BLaER1 (cell line): Measurements from ENCODE around the gene NRARP.

Source experiments
- H3K27ac ChIP-seq: shearing (Covaris generic); formaldehyde crosslinking; 2 replicates; pipeline ENCODE4 v1.8.1; 2022
- H3K27me3 ChIP-seq: shearing (Covaris generic); formaldehyde crosslinking; 2 replicates; pipeline ENCODE4 v1.8.1; 2022
- H3K36me3 ChIP-seq: shearing (Covaris generic); formaldehyde crosslinking; 2 replicates; pipeline ENCODE4 v1.8.1; 2022
- H3K4me1 ChIP-seq: shearing (Covaris generic); formaldehyde crosslinking; 2 replicates; pipeline ENCODE4 v1.8.1; 2022
- H3K4me2 ChIP-seq: shearing (Covaris generic); formaldehyde crosslinking; 2 replicates; pipeline ENCODE4 v1.8.1; 2022
- H3K4me3 ChIP-seq: shearing (Covaris generic); formaldehyde crosslinking; 2 replicates; pipeline ENCODE4 v1.8.1; 2022
- H3K9ac ChIP-seq: shearing (Covaris generic); formaldehyde crosslinking; 2 replicates; pipeline ENCODE4 v1.8.1; 2022
- H3K9me3 ChIP-seq: shearing (Covaris generic); formaldehyde crosslinking; 2 replicates; pipeline ENCODE4 v1.8.1; 2022
- H4K20me1 ChIP-seq: shearing (Covaris generic); formaldehyde crosslinking; 2 replicates; pipeline ENCODE4 v1.8.1; 2022
- Cebpa-rat ChIP-seq: shearing (Covaris generic); IDR thresholded peaks from 2 replicates; pipeline ENCODE4 v1.8.1; 2022

NRARP gene

DNA sequence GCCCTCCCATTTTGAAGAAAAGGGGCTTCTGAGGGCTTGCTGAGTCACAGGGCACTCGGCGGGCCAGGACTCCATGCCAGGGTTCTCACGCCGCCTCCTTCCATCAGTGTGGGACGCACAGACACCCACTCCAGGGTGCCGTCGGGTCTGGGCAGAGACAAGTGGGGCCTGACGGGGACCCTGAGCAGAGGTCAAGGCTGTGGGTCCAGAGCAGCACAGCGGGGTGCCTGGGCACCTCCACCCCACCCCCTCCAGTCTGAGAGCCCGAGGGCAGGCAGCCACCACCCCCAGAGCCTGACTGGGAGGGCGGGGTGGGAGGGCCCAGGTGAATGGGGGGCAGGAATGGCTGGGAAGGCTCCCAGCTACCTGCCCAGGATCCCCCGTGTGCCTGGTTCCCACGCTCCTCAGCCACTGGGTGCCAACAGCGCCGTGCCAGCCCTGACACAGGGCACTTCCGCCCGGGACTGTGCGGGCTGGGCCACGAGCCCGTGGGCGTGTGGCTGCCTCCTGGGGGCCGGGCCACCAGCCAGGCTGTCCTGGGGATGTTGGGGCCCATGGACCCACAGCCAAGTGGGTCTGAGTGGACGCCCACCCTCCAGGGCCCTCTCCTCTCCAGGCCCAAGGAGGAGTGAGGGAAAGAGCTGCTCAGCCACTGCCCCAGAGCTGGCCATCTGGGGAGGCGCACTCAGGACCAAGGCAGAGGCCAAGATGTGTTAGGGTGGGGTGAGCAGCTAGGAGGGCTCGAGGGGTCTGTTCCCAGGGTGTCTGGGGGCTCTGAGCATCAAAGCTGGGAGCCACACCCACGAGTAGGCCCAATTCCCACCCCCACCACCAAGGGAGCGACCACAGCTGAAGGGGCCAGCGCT is 10.1 kb upstream of the NRARP start:
- Histone ChIP-seq H3K4me3 (no peak overlapping the region), H3K4me1 (peaks cover 73% of the 10 kb centered on the region), H3K27me3 (no peaks in the 10 kb centered on the region), H3K4me2 (no peak overlapping the region), H3K36me3 (no peaks in the 10 kb centered on the region), H3K9ac (no peak overlapping the region), H3K9me3 (no peaks in the 10 kb centered on the region), H3K27ac (no peak overlapping the region), H4K20me1 (no peaks in the 10 kb centered on the region)
- no peak for TF ChIP-seq Cebpa-rat

DNA sequence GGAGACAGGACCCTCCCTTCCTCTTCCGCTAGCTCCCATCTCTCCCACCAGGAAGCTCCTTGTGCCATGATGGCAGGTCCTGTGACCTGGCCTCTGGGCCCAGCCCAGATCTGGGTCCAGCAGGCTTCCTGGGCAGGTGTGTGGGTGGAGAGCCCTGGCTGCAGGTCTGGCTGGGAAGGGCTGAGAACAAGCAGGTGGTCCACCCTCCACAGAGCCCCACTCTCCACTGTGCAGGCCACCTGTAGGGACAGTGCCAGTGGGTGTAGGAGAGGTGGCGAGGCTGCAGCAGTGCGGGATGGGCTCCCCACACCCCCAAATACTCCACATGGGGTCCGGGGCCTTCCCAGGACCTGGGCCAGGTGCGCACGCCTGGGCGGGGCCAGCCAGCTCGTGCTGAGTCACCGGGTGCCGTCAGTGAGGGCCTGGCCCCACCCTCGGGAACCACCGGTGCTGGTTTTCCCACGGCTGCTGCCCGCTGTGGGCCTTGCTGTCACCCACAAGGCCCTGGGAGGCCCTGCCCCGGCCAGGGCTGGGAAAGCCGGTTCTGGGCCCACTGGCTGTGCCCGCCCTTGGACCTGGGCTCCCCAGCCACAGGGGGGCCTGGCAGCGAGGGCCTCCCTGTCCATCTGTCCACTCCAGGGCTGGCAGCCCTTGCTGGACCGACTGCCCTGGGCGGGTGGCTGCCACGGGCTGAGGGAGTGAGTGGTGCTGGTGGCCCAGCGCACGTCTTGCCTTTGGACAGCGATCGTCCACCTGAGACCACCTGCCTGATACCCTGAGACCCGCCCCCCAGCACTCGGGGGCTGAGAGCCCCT is 9.3 kb upstream of the NRARP start:
- Histone ChIP-seq H4K20me1 (no peaks in the 10 kb centered on the region), H3K27me3 (no peaks in the 10 kb centered on the region), H3K9ac (no peak overlapping the region), H3K36me3 (no peaks in the 10 kb centered on the region), H3K4me2 (peak overlapping the region; percentile 40), H3K4me3 (no peak overlapping the region), H3K9me3 (no peaks in the 10 kb centered on the region), H3K27ac (peak overlapping the region; percentile 53), H3K4me1 (peaks cover 73% of the 10 kb centered on the region)
- TF ChIP-seq Cebpa-rat = no peak

DNA sequence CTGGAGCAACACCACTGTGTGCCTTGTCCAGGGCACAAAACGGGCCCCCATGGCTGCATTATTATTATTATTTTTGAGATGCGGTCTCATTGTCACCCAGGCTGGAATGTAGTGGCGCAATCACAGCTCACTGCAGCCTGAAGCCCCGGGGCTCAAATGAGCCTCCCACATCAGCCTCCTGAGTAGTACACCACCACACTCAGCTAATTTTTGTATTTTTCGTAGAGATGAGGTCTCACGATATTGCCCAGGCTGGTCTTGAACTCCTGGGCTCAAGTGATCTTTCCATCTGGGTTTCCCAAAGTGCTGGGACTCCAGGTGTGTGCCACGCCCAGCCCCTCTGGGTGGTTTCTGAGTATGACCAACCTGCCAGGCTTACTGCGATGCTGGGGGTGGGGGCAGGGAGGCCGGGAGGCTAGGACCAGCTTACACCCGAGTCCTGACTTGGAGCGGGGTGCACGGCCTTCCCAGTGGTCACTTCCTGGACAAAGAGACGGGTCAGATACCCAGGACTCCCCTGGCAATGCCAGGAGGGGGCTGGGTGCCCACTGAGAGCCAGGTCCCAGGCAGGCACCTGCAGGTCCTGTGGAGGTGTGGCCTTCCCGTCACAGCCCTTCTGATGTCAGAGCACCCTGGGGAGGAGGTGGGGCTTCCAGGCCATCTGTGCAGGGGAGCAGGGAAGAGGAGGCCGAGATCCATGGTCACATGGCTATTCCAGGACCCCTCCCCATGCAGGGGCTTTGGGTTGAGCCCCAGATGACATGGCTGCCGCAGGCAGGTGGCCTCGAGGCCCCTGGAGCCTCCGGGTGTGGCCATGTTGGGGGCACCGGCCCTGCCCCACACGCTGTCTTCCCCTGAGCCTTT is 8.3 kb upstream of the NRARP start:
- H3K36me3 ChIP-seq = no peaks in the 10 kb centered on the region
- no peaks in the 10 kb centered on the region for H4K20me1 ChIP-seq
- peak overlapping the region; percentile 53 for H3K27ac ChIP-seq
- peaks cover 75% of the 10 kb centered on the region for H3K4me1 ChIP-seq
- no peaks in the 10 kb centered on the region for H3K9me3 ChIP-seq
- peak overlapping the region; percentile 40 for H3K4me2 ChIP-seq
- no peaks in the 10 kb centered on the region for H3K27me3 ChIP-seq
- H3K4me3 ChIP-seq = no peak overlapping the region
- H3K9ac ChIP-seq = no peak overlapping the region
- no peak; the same call in 1 of the 2 replicates for TF ChIP-seq Cebpa-rat

DNA sequence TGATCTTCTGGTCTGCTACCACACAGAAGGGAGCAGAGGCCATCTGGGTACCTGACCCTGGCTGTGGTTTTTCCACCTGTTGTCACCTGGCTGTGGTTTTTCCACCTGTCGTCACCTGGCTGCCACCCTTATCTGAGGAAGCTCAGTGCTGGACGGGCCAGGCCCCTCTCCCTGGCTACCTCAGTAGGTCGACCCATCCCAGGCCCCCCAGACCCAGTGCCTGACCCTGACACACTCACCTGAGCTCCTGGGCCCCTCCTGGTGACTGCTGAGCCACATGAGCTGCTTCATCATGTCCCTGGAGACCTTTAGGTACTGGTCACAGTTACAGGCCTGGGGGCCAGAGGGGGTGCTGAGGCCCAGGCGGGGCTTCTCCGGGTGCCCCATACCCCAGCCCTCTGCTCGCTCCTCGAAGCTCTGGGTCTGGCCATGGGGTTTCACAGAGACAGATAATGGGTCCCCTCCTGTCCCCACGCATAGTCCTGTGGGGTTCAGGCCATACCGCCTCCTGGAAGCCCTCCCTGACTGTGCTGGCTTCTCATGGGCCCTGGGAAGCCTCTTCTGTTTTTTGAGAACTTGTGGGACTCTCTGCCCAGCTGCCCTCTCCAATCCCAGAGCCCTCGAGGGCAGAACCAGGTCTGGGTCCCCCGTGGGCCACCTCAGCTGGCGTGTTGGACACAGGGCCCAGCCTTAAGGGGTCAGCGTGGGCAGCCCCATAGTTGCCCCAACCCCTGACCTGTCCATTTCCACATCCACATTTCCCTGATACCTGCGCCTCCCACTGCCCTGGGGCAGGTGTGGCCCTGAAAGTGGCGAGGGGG is 7.5 kb upstream of the NRARP start:
- Histone ChIP-seq H3K27ac (no peak overlapping the region), H4K20me1 (no peaks in the 10 kb centered on the region), H3K4me2 (no peak overlapping the region), H3K9ac (no peak overlapping the region), H3K4me1 (peaks cover 75% of the 10 kb centered on the region), H3K4me3 (no peak overlapping the region), H3K27me3 (no peaks in the 10 kb centered on the region), H3K9me3 (no peaks in the 10 kb centered on the region), H3K36me3 (no peaks in the 10 kb centered on the region)
- TF ChIP-seq Cebpa-rat = no peak

- no peaks in the 10 kb centered on the region for H3K36me3 ChIP-seq
- H3K27me3 ChIP-seq = no peaks in the 10 kb centered on the region
- H3K4me3 ChIP-seq = no peak overlapping the region
- no peak overlapping the region for H3K27ac ChIP-seq
- H3K4me2 ChIP-seq = peak overlapping the region; percentile 9; the same call in 1 of the 2 replicates
- H3K9me3 ChIP-seq = no peaks in the 10 kb centered on the region
- no peak for TF ChIP-seq Cebpa-rat
- H4K20me1 ChIP-seq = no peaks in the 10 kb centered on the region
- H3K9ac ChIP-seq = no peak overlapping the region
- peaks cover 76% of the 10 kb centered on the region for H3K4me1 ChIP-seq
Observed at GRCh38 chr9:137308057-137308619, 6.1 kb upstream of the NRARP start.

DNA sequence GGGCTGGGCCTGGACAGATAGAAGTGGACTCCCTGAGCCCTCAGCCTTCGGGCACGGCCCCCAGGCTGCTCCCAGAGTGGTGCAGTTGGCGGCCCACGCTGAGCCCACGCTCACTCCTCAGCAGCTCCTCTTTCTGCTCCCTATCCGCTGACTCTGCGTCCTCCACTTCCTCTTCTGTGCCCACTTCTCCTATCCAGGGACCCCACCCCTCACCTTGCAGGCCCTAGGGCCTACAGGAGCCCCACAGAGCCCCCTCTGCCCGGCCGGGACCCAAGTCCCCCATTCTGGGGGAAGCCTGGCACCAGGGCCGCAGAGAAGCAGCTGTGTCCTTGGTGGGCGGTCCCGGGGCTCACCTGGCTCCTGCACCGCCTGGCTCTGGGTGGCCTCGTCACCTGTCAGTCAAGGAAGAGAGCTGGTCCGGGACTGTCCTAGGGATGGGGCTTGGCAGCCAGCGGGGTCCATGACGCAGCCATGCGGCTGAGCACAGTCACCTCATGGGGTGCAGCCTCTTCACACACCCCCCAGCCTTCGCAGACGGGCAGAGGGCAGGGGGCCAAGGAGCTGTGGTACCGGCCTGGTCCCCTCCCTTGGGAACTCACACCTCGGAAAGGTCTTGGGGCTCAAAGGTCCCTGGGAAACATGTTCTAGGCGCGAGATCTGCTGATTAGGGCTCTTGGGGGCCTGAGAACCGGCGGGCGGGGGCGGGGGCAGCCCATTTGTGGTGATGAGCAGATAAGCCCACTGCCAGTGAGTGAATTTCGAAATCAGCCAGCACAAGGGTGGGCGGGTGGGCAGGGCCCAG is 5.4 kb upstream of the NRARP start:
- TF ChIP-seq Cebpa-rat = no peak
- H3K27me3 ChIP-seq = no peaks in the 10 kb centered on the region

DNA sequence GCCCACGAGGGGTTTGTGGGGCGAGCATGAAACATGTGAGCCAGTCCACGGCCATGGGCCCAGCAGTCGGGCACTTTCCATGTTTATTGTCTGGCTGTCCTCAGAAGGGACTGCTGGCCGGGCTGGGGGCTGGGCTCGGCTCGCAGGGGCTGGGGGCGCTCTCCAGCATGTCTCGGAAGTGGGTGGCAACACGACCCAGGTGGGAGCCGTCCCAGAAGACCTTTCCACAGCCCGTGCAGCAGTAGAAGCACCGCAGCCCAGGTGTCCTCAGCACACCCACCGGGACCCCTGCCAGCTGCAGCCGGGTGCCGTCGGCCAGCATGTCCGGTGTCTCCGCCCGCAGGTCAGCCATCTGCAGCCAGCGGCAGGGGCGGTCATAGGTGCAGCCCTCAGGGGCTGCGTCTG is 4.8 kb upstream of the NRARP start:
- Histone ChIP-seq H3K27ac (peak overlapping the region; percentile 82), H3K9me3 (no peaks in the 10 kb centered on the region), H3K36me3 (no peaks in the 10 kb centered on the region), H3K4me3 (peak overlapping the region; percentile 34; the same call in 1 of the 2 replicates), H4K20me1 (no peaks in the 10 kb centered on the region), H3K27me3 (no peaks in the 10 kb centered on the region), H3K4me2 (peak overlapping the region; percentile 99), H3K4me1 (peaks cover 81% of the 10 kb centered on the region), H3K9ac (peak overlapping the region; percentile 69)
- TF ChIP-seq Cebpa-rat = no peak

More for the DNA sequence above, 5.4 kb upstream of the NRARP start:
- peak overlapping the region; percentile 69; the same call in 1 of the 2 replicates for H3K9ac ChIP-seq
- H3K36me3 ChIP-seq = no peaks in the 10 kb centered on the region
- no peaks in the 10 kb centered on the region for H4K20me1 ChIP-seq
- H3K27ac ChIP-seq = peak overlapping the region; percentile 82
- 0 out of 2 replicates have a peak overlapping the region, but pooled peaks have one; percentile 34 for H3K4me3 ChIP-seq
- peak overlapping the region; percentile 99 for H3K4me2 ChIP-seq
- no peaks in the 10 kb centered on the region for H3K9me3 ChIP-seq
- H3K4me1 ChIP-seq = peaks cover 80% of the 10 kb centered on the region
